HL-60 (cell line): ENCODE measurements around the gene NRN1L.
"Not testable (repeated sequence)": the region's sequence is repeated elsewhere in the genome, so short reads cannot be mapped to it uniquely, and the experiment has no call there.

Experiments used
- DNase-seq, 2 experiments: peaks; one replicate each; pipeline ENCODE4 v3.0.0-alpha.2; 2010 to 2020; ENCODE audit warnings: low read depth in 1 of 2, low spot score in 1 of 2
- H3K27ac ChIP-seq: fragments of 250-450 bp; sonication (Bioruptor Pico); replicated peaks from 2 replicates; pipeline ENCODE4 v1.5.1; 2020; ENCODE audit warnings: mild to moderate bottlenecking, moderate library complexity
- H3K27me3 ChIP-seq: fragments of 250-450 bp; sonication (Bioruptor Pico); 2 replicates; pipeline ENCODE4 v1.5.1; 2021; ENCODE audit warnings: mild to moderate bottlenecking, moderate library complexity; ENCODE audit not compliant: insufficient read depth, poor library complexity, severe bottlenecking
- H3K4me3 ChIP-seq: replicated peaks from 2 replicates; pipeline ENCODE4 v1.5.1; 2011; ENCODE audit warnings: mild to moderate bottlenecking, control low read depth, low read length; ENCODE audit not compliant: insufficient read depth
- GABPA ChIP-seq: IDR thresholded peaks from 2 replicates; pipeline ENCODE4 v1.6.1; 2012; ENCODE audit warnings: low read depth
- POLR2AphosphoS5 ChIP-seq: IDR thresholded peaks from 2 replicates; pipeline ENCODE4 v1.6.1; 2012; ENCODE audit warnings: low read depth
- SPI1 ChIP-seq: IDR thresholded peaks from 2 replicates; pipeline ENCODE4 v1.6.1; 2012; ENCODE audit warnings: low read depth, mild to moderate bottlenecking, borderline replicate concordance
- TF ChIP-seq, protein P1 (sequence below): IDR thresholded peaks from 2 replicates; pipeline ENCODE4 v1.6.1; 2012; ENCODE audit warnings: low read depth; ENCODE audit not compliant: insufficient replicate concordance
- TF ChIP-seq, protein P2 (sequence below): IDR thresholded peaks from one replicate; pipeline ENCODE4 v1.5.1; 2011; ENCODE audit warnings: low read length, control low read depth, inconsistent platforms; ENCODE audit not compliant: insufficient read depth

Gene NRN1L

DNA sequence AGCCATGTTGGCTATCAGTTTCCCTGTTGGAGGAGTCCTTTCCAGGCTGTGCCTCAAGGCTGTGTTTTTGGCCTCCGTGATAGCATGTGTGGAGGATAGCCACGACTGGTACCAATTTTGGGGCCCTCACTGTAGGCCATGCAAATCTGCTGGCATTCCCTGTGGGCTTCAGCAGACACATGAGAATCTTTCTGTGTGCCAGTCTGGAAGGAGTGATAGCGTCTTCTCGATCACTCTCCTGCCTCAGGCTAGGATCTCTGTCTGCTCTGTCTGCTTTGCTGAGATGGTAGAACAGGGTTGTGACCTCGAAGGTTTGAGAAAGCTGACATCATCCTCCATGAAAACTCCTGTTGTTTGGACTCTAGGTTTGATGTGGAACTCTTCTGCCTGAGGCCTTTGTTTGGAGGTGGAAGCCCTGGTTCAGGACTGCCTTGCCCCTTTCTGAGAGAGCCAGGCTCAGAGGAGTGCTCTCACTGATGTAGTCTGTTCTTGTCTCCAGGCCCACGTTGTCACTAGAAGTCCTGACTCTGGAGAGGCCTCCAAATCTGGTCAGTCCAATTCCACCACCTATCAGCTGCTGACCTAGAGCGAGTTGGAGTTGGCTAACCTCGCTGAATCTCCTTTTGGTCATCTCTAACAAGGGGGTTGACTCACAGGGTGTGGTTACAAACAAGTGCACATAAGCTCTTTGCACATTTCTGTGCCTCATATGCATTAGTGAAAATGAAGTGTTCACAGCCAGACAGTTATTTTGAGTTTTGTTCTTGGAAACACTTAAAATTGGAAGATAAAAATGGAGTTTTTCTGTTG, 23.9 kb upstream of the NRN1L start:
- TF ChIP-seq GABPA (no peak), SPI1 (no peak), POLR2AphosphoS5 (no peak)
- TF ChIP-seq, protein P1, sequence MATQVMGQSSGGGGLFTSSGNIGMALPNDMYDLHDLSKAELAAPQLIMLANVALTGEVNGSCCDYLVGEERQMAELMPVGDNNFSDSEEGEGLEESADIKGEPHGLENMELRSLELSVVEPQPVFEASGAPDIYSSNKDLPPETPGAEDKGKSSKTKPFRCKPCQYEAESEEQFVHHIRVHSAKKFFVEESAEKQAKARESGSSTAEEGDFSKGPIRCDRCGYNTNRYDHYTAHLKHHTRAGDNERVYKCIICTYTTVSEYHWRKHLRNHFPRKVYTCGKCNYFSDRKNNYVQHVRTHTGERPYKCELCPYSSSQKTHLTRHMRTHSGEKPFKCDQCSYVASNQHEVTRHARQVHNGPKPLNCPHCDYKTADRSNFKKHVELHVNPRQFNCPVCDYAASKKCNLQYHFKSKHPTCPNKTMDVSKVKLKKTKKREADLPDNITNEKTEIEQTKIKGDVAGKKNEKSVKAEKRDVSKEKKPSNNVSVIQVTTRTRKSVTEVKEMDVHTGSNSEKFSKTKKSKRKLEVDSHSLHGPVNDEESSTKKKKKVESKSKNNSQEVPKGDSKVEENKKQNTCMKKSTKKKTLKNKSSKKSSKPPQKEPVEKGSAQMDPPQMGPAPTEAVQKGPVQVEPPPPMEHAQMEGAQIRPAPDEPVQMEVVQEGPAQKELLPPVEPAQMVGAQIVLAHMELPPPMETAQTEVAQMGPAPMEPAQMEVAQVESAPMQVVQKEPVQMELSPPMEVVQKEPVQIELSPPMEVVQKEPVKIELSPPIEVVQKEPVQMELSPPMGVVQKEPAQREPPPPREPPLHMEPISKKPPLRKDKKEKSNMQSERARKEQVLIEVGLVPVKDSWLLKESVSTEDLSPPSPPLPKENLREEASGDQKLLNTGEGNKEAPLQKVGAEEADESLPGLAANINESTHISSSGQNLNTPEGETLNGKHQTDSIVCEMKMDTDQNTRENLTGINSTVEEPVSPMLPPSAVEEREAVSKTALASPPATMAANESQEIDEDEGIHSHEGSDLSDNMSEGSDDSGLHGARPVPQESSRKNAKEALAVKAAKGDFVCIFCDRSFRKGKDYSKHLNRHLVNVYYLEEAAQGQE: no peak
- TF ChIP-seq, protein P2, sequence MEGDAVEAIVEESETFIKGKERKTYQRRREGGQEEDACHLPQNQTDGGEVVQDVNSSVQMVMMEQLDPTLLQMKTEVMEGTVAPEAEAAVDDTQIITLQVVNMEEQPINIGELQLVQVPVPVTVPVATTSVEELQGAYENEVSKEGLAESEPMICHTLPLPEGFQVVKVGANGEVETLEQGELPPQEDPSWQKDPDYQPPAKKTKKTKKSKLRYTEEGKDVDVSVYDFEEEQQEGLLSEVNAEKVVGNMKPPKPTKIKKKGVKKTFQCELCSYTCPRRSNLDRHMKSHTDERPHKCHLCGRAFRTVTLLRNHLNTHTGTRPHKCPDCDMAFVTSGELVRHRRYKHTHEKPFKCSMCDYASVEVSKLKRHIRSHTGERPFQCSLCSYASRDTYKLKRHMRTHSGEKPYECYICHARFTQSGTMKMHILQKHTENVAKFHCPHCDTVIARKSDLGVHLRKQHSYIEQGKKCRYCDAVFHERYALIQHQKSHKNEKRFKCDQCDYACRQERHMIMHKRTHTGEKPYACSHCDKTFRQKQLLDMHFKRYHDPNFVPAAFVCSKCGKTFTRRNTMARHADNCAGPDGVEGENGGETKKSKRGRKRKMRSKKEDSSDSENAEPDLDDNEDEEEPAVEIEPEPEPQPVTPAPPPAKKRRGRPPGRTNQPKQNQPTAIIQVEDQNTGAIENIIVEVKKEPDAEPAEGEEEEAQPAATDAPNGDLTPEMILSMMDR: no peak
- no peak for DNase-seq
- no peak overlapping the region for H3K27ac ChIP-seq
- H3K27me3 ChIP-seq: no peaks in the 10 kb centered on the region
- no peak overlapping the region for H3K4me3 ChIP-seq

DNA sequence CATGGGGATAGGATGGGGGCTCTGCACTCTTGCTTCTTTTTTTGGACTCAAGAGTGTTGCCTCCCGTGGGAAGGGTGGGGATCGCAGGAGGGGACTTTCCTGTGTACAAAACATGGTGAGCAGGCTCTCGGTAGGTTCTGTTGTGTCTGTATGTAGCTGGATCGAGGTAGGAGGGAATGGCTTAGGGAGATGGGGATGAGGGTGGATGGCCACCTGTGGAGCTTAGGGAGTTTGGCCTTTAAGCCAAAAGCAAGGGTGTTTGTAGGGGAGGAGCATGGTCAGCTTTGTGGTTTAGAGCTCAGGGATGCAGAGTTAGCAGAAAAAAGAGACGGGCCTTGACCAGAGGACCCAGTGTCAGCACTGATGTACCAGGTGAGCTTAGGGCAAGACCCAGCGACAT, 22.8 kb upstream of the NRN1L start:
- no peak for DNase-seq
- no peak overlapping the region for H3K27ac ChIP-seq
- TF ChIP-seq, protein P1: no peak
- TF ChIP-seq, protein P2: no peak
- H3K27me3 ChIP-seq: no peaks in the 10 kb centered on the region
- no peak overlapping the region for H3K4me3 ChIP-seq

DNA sequence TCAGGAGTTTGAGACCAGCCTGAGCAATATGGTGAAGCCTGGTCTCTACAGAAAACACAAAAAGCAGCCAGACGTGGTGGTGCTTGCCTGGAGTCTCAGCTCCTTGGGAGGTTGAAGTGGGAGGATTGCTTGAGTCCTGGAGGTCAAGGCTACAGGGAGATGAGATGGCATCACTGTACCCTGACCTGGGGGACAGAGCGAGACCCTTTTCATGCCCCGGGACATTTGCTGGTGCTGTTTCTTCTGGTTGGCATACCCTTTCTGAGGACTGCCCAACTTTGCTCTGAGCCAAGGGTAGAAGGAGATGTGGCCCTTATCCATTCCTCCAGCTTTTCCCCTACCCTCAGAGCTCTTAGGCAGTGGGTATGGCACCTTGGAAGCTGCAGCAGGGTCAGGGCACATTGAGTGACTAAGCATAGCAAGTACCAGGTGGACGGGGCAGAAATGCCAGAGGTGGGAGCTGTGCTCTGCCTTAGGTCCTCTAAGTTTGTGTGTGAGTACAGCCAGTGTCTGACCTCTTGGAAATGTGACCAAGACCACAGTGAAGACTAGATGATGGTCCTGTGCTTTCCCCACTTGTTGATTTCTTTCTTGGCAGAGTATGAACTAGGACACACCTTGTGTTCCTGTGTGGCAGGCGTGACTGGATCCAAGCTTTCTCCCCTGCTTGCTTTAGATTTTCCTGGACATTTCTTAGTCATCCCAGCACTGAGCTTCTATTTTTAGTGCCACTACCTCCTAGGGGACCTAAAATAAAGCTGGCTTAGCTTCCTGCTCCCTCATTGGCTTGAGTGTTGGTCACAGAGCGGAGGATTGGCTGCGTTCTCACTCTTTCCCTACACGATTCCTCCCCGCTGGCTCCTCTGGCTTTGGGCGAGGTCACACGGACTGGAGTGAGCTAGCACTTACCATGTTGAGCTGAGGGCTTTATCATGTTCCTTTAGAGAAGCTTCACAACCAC, 21.8 kb upstream of the NRN1L start:
- Histone ChIP-seq H3K4me3 (no peak overlapping the region), H3K27ac (no peak overlapping the region), H3K27me3 (no peaks in the 10 kb centered on the region)
- TF ChIP-seq POLR2AphosphoS5: no peak
- TF ChIP-seq SPI1: no peak
- TF ChIP-seq, protein P2: no peak
- TF ChIP-seq, protein P1: no peak
- no peak for TF ChIP-seq GABPA
- no peak for DNase-seq

DNA sequence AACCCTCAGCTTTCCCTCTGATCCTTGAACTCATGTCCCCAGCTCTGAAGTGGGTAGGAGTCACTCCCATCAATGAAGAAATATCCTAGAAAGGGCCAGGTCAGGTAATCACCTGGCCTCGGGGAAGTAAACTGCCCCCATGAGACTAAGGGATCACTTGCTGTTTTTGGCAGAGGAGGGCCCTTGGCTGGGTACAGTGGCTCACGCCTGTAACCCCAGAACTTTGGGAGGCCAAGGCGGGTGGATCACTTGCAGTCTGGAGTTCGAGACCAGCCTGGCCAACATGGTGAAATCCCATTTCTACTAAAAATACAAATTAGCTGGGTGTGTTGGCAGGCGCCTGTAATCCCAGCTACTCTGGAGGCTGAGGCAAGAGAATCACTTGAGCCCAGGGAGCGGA, 20.6 kb upstream of the NRN1L start:
- not testable (repeated sequence) for H3K27me3 ChIP-seq, DNase-seq, H3K4me3 ChIP-seq, H3K27ac ChIP-seq
